Memory B cell (primary cell): Measurements from ENCODE around the gene PTPRB.
A peak's percentile ranks its signal among the peaks of the same experiment; 100 is the strongest.

Source experiments
- ATAC-seq: fragments of 150-1000 bp; cut with Tn5 transposase; 2 replicates; pipeline ENCODE4 v1.10.0; 2021; ENCODE audit warnings: low read depth, mild to moderate bottlenecking, moderate library complexity
- DNase-seq, 2 donors: peaks; one replicate each; pipeline ENCODE4 v3.0.0; 2022; ENCODE audit warnings: low spot score in 2 of 2
- H3K27ac Mint-ChIP-seq: one replicate; pipeline ENCODE4 v1.8.0; 2022; ENCODE audit warnings: mild to moderate bottlenecking, moderate library complexity, mixed read lengths
- H3K27me3 Mint-ChIP-seq: one replicate; pipeline ENCODE4 v1.8.0; 2022; ENCODE audit warnings: mixed read lengths
- H3K36me3 Mint-ChIP-seq: one replicate; pipeline ENCODE4 v1.8.0; 2022; ENCODE audit warnings: mild to moderate bottlenecking, mixed read lengths
- H3K4me1 Mint-ChIP-seq: one replicate; pipeline ENCODE4 v1.8.0; 2022; ENCODE audit warnings: mixed read lengths
- H3K4me3 Mint-ChIP-seq: one replicate; pipeline ENCODE4 v1.8.0; 2022; ENCODE audit warnings: mild to moderate bottlenecking, moderate library complexity, mixed read lengths
- H3K9me3 Mint-ChIP-seq: one replicate; pipeline ENCODE4 v1.8.0; 2022; ENCODE audit warnings: mixed read lengths

The PTPRB gene

DNA sequence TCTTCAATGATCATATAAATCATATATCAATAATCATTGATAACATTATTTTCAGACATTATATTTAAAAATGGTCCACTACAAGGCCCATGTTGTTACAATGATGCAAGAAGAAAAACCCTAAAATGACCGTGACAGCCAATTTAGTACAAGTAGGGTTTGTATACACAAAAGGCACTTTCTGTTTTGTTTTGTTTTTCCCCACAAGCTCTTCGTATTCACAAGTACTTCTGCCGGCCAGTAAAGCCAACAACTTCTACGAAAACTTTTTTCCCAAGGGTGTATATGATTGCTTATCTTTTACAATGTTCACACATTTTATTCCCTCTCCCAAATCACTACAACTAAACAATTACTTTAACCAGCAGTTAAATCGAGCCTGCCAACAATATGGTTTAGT is 9.6 kb downstream of the PTPRB start:
- DNase-seq = no peak
- no peak for ATAC-seq
- Mint-ChIP-seq H3K4me1 (peaks cover 2% of the 10 kb centered on the region), H3K4me3 (no peak overlapping the region), H3K27me3 (peaks cover 5% of the 10 kb centered on the region), H3K36me3 (no peaks in the 10 kb centered on the region), H3K9me3 (peaks cover 5% of the 10 kb centered on the region), H3K27ac (no peak overlapping the region)

DNA sequence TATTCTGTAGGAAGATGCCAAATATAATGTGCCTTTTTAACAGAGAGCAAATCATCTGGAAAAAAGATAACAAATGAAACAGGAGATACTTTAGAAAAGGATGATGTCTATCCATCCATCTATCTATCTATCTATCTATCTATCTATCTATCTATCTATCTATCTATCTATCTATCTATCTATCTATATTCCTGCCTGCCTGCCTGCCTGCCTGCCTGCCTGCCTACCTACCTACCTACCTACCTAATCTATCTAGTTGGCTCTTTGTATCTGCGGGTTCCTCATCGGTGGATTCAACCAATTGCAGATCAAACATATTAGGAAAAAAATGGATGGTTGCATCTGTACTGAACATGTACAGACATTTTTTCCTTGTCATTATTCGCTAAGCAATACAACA is 11.0 kb downstream of the PTPRB start:
- Mint-ChIP-seq H3K4me1 (peaks cover 2% of the 10 kb centered on the region), H3K27me3 (peaks cover 5% of the 10 kb centered on the region), H3K4me3 (no peak overlapping the region), H3K27ac (no peak overlapping the region), H3K9me3 (peaks cover 5% of the 10 kb centered on the region), H3K36me3 (no peaks in the 10 kb centered on the region)
- DNase-seq (no peak), ATAC-seq (no peak)

DNA sequence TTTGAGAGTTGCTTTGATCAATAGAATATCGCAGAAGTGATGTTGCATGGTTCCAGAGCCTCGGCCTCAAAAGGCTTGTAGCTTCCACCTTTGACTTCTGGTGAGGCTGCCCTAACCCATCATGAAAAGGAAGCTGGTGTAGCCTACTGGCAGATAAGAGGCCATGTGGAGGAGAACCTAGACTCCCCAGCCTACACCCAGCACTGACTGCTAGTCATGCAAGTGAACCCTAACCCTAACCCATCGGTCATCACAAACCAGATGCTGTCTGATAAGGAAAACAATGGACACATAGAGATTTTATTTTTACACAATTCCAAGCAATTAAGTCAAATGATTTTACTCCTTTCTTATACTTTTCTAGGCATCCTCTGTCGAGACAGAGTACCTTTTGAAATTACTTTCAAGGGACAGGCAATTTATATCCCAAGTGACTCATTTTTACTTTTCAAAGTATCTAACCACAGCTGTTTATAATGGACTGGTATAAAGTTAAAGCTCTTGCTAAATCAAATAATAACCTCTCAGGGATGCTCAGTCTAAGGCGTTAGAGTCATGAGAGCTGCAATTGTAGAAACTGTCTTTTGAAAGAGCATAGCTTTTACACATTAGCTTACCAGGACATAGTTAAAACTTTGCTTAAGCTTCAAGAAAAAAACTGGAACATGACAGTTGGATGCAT is 17.6 kb downstream of the PTPRB start:
- H3K4me1 Mint-ChIP-seq = no peaks in the 10 kb centered on the region
- no peak overlapping the region for H3K27ac Mint-ChIP-seq
- H3K27me3 Mint-ChIP-seq = peaks cover 4% of the 10 kb centered on the region
- H3K4me3 Mint-ChIP-seq = no peak overlapping the region
- ATAC-seq = no peak
- no peak for DNase-seq
- no peaks in the 10 kb centered on the region for H3K36me3 Mint-ChIP-seq
- no peaks in the 10 kb centered on the region for H3K9me3 Mint-ChIP-seq

- Mint-ChIP-seq H3K4me3 (no peak overlapping the region), H3K4me1 (no peaks in the 10 kb centered on the region), H3K27ac (no peak overlapping the region), H3K36me3 (no peaks in the 10 kb centered on the region), H3K27me3 (peaks cover 4% of the 10 kb centered on the region), H3K9me3 (no peaks in the 10 kb centered on the region)
- no peak for ATAC-seq
- DNase-seq = no peak
These were observed 18.9 kb downstream of the PTPRB start for GRCh38 chr12:70618371-70618770.

GRCh38 chr12:70617450-70617849 is 19.8 kb downstream of the PTPRB start:
- ATAC-seq (no peak), DNase-seq (no peak)
- Mint-ChIP-seq H3K36me3 (no peaks in the 10 kb centered on the region), H3K4me1 (no peaks in the 10 kb centered on the region), H3K27me3 (peaks cover 4% of the 10 kb centered on the region), H3K4me3 (no peak overlapping the region), H3K9me3 (no peaks in the 10 kb centered on the region), H3K27ac (no peak overlapping the region)

- DNase-seq (no peak), ATAC-seq (no peak)
- H3K9me3 Mint-ChIP-seq = no peaks in the 10 kb centered on the region
- H3K27ac Mint-ChIP-seq = no peak overlapping the region
- no peaks in the 10 kb centered on the region for H3K36me3 Mint-ChIP-seq
- H3K4me3 Mint-ChIP-seq = no peak overlapping the region
- H3K27me3 Mint-ChIP-seq = peaks cover 5% of the 10 kb centered on the region
- H3K4me1 Mint-ChIP-seq = peaks cover 3% of the 10 kb centered on the region
These were observed 21.9 kb downstream of the PTPRB start for GRCh38 chr12:70615174-70615866.

DNA sequence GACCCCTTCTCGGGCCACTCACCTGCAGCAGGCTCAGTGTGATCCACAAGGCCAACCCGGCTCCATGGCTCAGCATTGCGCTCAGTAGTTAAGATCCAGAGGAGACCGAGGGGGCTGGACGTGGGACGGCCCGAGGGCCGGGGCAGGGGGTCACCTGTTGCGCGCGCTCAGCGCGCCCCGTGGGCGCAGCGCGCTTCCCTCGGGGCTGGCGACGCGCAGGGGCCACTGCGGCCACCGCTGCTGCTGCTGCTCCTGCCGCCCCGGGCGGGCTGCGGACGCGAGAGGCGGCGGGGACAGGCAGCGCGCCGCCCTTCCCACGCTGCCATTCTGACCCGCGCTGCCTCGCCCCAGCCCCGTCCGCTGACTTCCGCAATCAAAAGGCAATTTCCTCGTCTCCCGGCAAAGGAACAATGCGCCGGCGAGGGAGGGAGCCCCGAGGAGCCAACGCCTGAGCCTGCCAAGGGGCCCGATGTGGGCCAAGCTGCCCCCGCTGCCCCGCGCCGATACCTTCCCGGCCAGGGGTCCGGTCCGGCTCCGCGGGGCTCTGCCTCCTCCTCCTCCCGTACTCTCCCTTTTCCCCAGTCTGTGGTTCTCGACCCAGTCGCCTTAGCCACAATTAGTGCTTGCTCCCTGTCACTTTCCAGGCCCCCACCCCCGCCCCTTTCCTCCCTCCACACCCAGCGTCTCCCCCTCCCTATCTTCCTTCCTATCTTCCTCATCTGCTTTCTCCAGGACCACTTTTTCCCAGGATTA is 27.3 kb downstream of the PTPRB start:
- peaks cover 12% of the 10 kb centered on the region for H3K27me3 Mint-ChIP-seq
- ATAC-seq (peak; percentile 47), DNase-seq (no peak)
- H3K27ac Mint-ChIP-seq = no peak overlapping the region
- peaks cover 3% of the 10 kb centered on the region for H3K36me3 Mint-ChIP-seq
- peaks cover 8% of the 10 kb centered on the region for H3K4me1 Mint-ChIP-seq
- peaks cover 2% of the 10 kb centered on the region for H3K9me3 Mint-ChIP-seq
- peak overlapping the region; percentile 62 for H3K4me3 Mint-ChIP-seq

GRCh38 chr12:70609203-70609602 is 28.0 kb downstream of the PTPRB start:
- peaks cover 6% of the 10 kb centered on the region for H3K36me3 Mint-ChIP-seq
- peaks cover 8% of the 10 kb centered on the region for H3K4me1 Mint-ChIP-seq
- H3K9me3 Mint-ChIP-seq = peaks cover 2% of the 10 kb centered on the region
- H3K4me3 Mint-ChIP-seq = peak overlapping the region; percentile 46
- ATAC-seq (no peak), DNase-seq (no peak)
- no peak overlapping the region for H3K27ac Mint-ChIP-seq
- peaks cover 12% of the 10 kb centered on the region for H3K27me3 Mint-ChIP-seq

- peaks cover 6% of the 10 kb centered on the region for H3K36me3 Mint-ChIP-seq
- H3K27ac Mint-ChIP-seq = no peak overlapping the region
- no peak overlapping the region for H3K4me3 Mint-ChIP-seq
- DNase-seq (no peak), ATAC-seq (no peak)
- peaks cover 2% of the 10 kb centered on the region for H3K9me3 Mint-ChIP-seq
- peaks cover 10% of the 10 kb centered on the region for H3K27me3 Mint-ChIP-seq
- H3K4me1 Mint-ChIP-seq = peaks cover 8% of the 10 kb centered on the region
These were observed 29.0 kb downstream of the PTPRB start for GRCh38 chr12:70608184-70608583.

GRCh38 chr12:70607107-70607506 is 30.1 kb downstream of the PTPRB start:
- Mint-ChIP-seq H3K4me1 (peaks cover 8% of the 10 kb centered on the region), H3K9me3 (peaks cover 2% of the 10 kb centered on the region), H3K27ac (no peak overlapping the region), H3K27me3 (peaks cover 10% of the 10 kb centered on the region), H3K4me3 (no peak overlapping the region), H3K36me3 (peaks cover 6% of the 10 kb centered on the region)
- DNase-seq = no peak
- no peak for ATAC-seq

DNA sequence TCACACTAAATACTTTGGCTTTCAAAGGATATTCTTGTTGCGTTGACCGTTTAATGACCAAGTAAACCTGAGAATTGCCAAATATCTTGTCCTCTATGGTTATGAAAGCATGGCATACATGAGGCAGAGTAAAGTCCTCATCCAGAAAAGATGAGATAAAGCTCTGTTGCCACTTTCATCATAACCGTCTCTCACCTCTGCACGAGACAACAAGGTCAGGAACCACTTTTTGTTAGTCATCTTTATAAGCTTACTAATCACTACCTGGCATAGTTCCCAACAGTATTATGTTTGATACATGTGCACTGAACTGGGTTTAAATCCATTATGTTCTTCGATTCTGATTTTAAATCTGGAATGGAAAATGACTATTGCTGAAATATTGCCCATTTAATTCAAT is 31.3 kb downstream of the PTPRB start:
- peaks cover 12% of the 10 kb centered on the region for H3K27me3 Mint-ChIP-seq
- peaks cover 6% of the 10 kb centered on the region for H3K36me3 Mint-ChIP-seq
- no peak for ATAC-seq
- no peak overlapping the region for H3K4me3 Mint-ChIP-seq
- peaks cover 8% of the 10 kb centered on the region for H3K4me1 Mint-ChIP-seq
- peaks cover 2% of the 10 kb centered on the region for H3K9me3 Mint-ChIP-seq
- H3K27ac Mint-ChIP-seq = no peak overlapping the region
- no peak for DNase-seq

GRCh38 chr12:70604662-70605061 is 32.6 kb downstream of the PTPRB start:
- no peak for DNase-seq
- Mint-ChIP-seq H3K36me3 (peaks cover 6% of the 10 kb centered on the region), H3K9me3 (peaks cover 2% of the 10 kb centered on the region), H3K4me3 (no peak overlapping the region), H3K27me3 (peaks cover 7% of the 10 kb centered on the region), H3K27ac (no peak overlapping the region), H3K4me1 (peaks cover 3% of the 10 kb centered on the region)
- no peak for ATAC-seq

DNA sequence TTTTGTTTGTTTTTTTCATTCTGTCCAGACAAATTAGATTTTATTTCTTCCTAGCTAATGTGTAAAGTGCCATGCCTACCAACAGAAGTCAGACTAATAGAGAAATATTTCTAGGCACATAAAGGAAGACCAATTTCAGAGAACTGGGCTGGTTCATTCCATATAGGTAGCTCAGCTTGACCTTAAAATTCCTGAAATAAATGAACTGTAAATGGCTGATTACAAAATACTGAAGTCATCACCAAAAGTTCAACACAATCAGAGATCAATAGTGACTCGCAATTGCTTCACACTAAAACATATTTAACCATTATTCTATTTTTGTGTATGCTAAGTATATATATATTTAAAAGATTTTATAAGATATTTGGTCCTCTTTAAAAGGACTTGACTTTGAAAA is 34.2 kb downstream of the PTPRB start:
- no peak for DNase-seq

GRCh38 chr12:70598467-70599193 is 38.6 kb downstream of the PTPRB start:
- H3K27me3 Mint-ChIP-seq = peaks cover 1% of the 10 kb centered on the region
- no peaks in the 10 kb centered on the region for H3K4me1 Mint-ChIP-seq
- no peak overlapping the region for H3K27ac Mint-ChIP-seq
- peaks cover 3% of the 10 kb centered on the region for H3K9me3 Mint-ChIP-seq
- DNase-seq = no peak
- no peaks in the 10 kb centered on the region for H3K36me3 Mint-ChIP-seq
- no peak for ATAC-seq
- H3K4me3 Mint-ChIP-seq = no peak overlapping the region

More for the DNA sequence above, 34.2 kb downstream of the PTPRB start:
- H3K27ac Mint-ChIP-seq = no peak overlapping the region
- no peak for ATAC-seq
- H3K9me3 Mint-ChIP-seq = peaks cover 2% of the 10 kb centered on the region
- H3K27me3 Mint-ChIP-seq = peaks cover 3% of the 10 kb centered on the region
- H3K36me3 Mint-ChIP-seq = peaks cover 6% of the 10 kb centered on the region
- no peak overlapping the region for H3K4me3 Mint-ChIP-seq
- no peaks in the 10 kb centered on the region for H3K4me1 Mint-ChIP-seq
